GM19463 (cell line): ENCODE measurements around the gene STX7.

Experiments
- ATAC-seq: cut with Tn5 transposase; IDR thresholded peaks from one replicate; pipeline ENCODE4 v1.9.1; 2021; ENCODE audit warnings: mild to moderate bottlenecking, moderate library complexity; ENCODE audit not compliant: unreplicated experiment

STX7 gene

GRCh38 chr6:132414761-132415160 is 98.2 kb downstream of the STX7 start:
- no peak for ATAC-seq

- ATAC-seq = no peak
Observed at GRCh38 chr6:132414322-132414721, 98.6 kb downstream of the STX7 start.

GRCh38 chr6:132413499-132413802 is 99.5 kb downstream of the STX7 start:
- no peak for ATAC-seq

GRCh38 chr6:132412656-132413498 is 100.0 kb downstream of the STX7 start:
- no peak for ATAC-seq

GRCh38 chr6:132411296-132411695 is 101.6 kb downstream of the STX7 start:
- ATAC-seq = no peak

GRCh38 chr6:132410830-132411229 is 102.1 kb downstream of the STX7 start:
- ATAC-seq = no peak

GRCh38 chr6:132405143-132405915 is 107.6 kb downstream of the STX7 start:
- no peak for ATAC-seq

- ATAC-seq = no peak
Observed at GRCh38 chr6:132404736-132405135, 108.2 kb downstream of the STX7 start.

- ATAC-seq = no peak
Observed at GRCh38 chr6:132404330-132404729, 108.6 kb downstream of the STX7 start.

- ATAC-seq = no peak
Observed at GRCh38 chr6:132401618-132402285, 111.2 kb downstream of the STX7 start.

GRCh38 chr6:132400883-132401617 is 111.9 kb downstream of the STX7 start, which contains the start of gene MOXD1:
MOXD1 (minus strand) TSS chr6:132401475; CDS start chr6:132401426, 49 bp downstream.
- ATAC-seq = peak; percentile 50

- no peak for ATAC-seq
Observed at GRCh38 chr6:132400555-132400882, 112.4 kb downstream of the STX7 start.

GRCh38 chr6:132399376-132400074 is 113.4 kb downstream of the STX7 start:
- ATAC-seq = no peak
